Progenitor cell of endocrine pancreas (in vitro differentiated cells): ENCODE results near the gene C17orf113. TPM values are rescaled to one million over a fixed set of nuclear protein-coding genes. Genes with fewer than 3 reads are reported as not detected.
"Not testable (repeated sequence)": the region's sequence is repeated elsewhere in the genome, so short reads cannot be mapped to it uniquely, and the experiment has no call there.

Experiments used
- DNase-seq: peaks from one replicate; pipeline ENCODE4 v3.0.0; 2021; ENCODE audit warnings: low spot score; ENCODE audit not compliant: unreplicated experiment
- H3K27ac Mint-ChIP-seq: 2 replicates; pipeline ENCODE4 v1.8.0; 2021; ENCODE audit warnings: mild to moderate bottlenecking, moderate library complexity, mixed read lengths
- H3K27me3 Mint-ChIP-seq: 2 replicates; pipeline ENCODE4 v1.8.0; 2021; ENCODE audit warnings: mixed read lengths
- H3K36me3 Mint-ChIP-seq: 2 replicates; pipeline ENCODE4 v1.8.0; 2022; ENCODE audit warnings: mixed read lengths; ENCODE audit not compliant: insufficient read depth
- H3K4me1 Mint-ChIP-seq: 2 replicates; pipeline ENCODE4 v1.8.0; 2021; ENCODE audit warnings: low read depth, mixed read lengths
- H3K4me3 Mint-ChIP-seq: 2 replicates; pipeline ENCODE4 v1.8.0; 2021; ENCODE audit warnings: low read depth, mild to moderate bottlenecking, moderate library complexity, mixed read lengths
- H3K9me3 Mint-ChIP-seq: 2 replicates; pipeline ENCODE4 v1.8.0; 2021; ENCODE audit warnings: low read depth, mixed read lengths
- total RNA-seq: library from RNA; stranded (reverse); gene quantifications from 2 replicates; pipeline ENCODE4 v1.2.1, GENCODE V29; 2021
- TF ChIP-seq, protein P1 (sequence below): fragments of 200-600 bp; sonication (generic); IDR thresholded peaks from one replicate; pipeline ENCODE4 v1.5.0; 2021; ENCODE audit warnings: antibody characterized with exemption, mild to moderate bottlenecking; ENCODE audit not compliant: unreplicated experiment

The C17orf113 gene
- total RNA-seq, 1 donor from 2014 or later, result 3.2 TPM

DNA sequence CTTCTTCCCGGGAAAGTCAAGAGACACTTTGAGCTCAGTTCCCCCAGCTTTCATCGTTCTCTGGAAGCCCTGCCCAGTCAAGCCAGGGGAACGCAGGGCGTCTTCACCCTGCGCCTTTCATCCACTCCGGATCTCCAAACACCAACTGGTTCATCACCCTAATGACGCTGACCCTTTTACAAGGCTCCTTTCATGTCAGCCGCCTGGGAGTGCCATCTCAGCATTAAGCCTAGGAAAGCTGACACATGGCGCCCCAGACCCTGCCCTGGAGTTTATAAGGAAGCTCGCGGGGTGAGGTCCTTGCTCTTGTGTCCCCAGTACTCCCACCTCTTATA lies 32.6 kb downstream of the C17orf113 start:
- TF ChIP-seq, protein P1, sequence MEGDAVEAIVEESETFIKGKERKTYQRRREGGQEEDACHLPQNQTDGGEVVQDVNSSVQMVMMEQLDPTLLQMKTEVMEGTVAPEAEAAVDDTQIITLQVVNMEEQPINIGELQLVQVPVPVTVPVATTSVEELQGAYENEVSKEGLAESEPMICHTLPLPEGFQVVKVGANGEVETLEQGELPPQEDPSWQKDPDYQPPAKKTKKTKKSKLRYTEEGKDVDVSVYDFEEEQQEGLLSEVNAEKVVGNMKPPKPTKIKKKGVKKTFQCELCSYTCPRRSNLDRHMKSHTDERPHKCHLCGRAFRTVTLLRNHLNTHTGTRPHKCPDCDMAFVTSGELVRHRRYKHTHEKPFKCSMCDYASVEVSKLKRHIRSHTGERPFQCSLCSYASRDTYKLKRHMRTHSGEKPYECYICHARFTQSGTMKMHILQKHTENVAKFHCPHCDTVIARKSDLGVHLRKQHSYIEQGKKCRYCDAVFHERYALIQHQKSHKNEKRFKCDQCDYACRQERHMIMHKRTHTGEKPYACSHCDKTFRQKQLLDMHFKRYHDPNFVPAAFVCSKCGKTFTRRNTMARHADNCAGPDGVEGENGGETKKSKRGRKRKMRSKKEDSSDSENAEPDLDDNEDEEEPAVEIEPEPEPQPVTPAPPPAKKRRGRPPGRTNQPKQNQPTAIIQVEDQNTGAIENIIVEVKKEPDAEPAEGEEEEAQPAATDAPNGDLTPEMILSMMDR, result no peak
- no peaks in the 10 kb centered on the region for H3K27me3 Mint-ChIP-seq
- H3K9me3 Mint-ChIP-seq, result no peaks in the 10 kb centered on the region
- peak overlapping the region; percentile 88 for H3K4me3 Mint-ChIP-seq
- peaks cover 4% of the 10 kb centered on the region for H3K36me3 Mint-ChIP-seq
- H3K4me1 Mint-ChIP-seq, result peaks cover 22% of the 10 kb centered on the region
- no peak for DNase-seq
- peak overlapping the region; percentile 95 for H3K27ac Mint-ChIP-seq

DNA sequence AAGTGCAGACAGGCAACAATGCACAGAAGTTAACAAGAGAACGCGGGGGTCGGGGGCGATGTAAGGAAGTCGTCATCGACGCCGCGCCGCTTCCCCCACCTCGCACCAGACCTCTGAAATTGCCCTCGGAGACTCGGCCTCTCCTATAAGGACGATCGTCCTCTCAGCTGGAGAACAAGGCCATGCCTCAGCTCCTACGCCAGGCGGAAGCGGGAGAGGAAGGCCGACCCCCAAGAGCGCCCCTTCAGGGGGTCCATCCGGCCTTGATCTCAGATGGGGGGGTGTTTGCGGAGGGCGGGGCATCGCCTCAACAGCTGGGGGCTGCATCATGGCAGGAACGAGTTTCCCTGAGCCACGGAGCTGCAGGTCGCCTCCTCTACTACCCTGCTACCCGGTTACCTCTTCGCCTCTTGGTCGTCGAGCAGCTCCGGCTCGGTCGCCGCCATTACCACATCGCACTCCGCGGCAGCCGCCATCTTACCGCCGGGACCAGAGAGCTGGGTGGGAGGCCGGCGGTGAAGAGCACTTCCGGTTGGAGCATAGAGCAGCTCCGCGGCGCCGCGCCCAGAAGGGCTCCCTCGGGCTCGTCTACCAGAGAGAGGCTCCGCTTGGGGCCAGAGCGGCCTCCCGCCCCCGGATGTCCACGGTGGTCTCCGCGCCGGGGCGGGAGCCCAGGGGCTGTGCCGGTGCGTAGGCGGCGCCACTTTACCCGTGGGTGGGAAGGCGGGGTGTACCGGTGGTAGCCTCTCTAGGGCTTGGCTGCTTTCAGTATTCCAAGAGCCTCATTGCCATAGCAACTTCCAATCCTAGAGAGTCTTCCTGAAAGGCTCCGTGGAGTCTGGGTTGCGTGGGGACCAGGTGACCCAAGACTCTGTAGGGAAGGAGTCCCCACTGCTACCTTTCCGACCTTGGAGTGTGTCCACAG lies 33.2 kb downstream of the C17orf113 start, which contains the start of gene DNAJC7:
DNAJC7 (minus strand) TSS at position 499 of the 925 bp plus-strand sequence; CDS start at position 476, 23 bp downstream.
- Mint-ChIP-seq H3K4me1 (peaks cover 22% of the 10 kb centered on the region), H3K36me3 (peaks cover 4% of the 10 kb centered on the region), H3K4me3 (peak within 1 kb of the TSS; percentile 88), H3K27me3 (no peaks in the 10 kb centered on the region), H3K9me3 (no peaks in the 10 kb centered on the region), H3K27ac (peak within 1 kb of the TSS; percentile 99)
- TF ChIP-seq, protein P1, result no peak
- DNase-seq, result peak; percentile 77

DNA sequence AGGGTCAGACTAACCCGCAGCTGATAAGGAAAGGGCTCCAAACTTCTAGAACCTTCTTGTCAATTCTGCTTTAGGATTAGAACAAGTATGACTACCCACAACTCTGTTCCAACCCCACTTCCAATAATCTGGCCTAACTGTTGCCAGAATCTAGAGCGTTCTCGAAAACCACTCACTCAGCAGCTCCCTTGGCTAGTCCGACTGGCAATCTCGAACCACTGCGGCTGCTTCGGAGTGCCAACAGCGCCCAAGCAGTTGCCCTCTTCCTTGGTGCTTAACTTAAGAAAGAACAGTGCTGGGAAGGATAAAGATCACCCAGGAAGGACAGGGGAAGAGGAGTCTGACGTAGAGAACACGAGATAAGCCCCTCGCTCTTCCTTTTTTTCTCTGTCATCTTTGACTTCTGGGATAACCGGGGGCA lies 34.0 kb downstream of the C17orf113 start:
- Mint-ChIP-seq H3K36me3 (peaks cover 2% of the 10 kb centered on the region), H3K27ac (peak overlapping the region; percentile 99)
- no peak for DNase-seq

DNA sequence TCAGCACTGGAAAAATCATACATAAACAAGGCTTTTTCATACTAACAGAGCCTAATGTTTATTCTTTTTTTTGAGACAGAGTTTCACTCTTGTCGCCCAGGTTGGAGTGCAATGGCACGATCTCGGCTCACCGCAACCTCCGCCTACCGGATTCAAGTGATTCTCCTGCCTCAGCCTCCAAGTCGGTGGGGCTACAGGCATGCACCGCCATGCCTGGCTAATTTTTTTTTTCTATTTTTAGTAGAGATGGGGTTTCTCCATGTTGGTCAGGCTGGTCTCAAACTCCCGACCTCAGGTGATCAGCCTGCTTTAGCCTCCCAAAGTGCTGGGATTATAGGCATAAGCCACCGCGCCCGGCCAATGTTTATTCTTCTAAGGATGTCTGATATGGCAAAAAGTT lies 36.7 kb downstream of the C17orf113 start:
- H3K27me3 Mint-ChIP-seq, H3K36me3 Mint-ChIP-seq, H3K4me3 Mint-ChIP-seq, DNase-seq, H3K9me3 Mint-ChIP-seq, H3K27ac Mint-ChIP-seq: not testable (repeated sequence)
- peaks cover 11% of the 10 kb centered on the region for H3K4me1 Mint-ChIP-seq

More for the DNA sequence above, 34.0 kb downstream of the C17orf113 start:
- Mint-ChIP-seq H3K4me3 (peak overlapping the region; percentile 88), H3K27me3 (no peaks in the 10 kb centered on the region), H3K9me3 (no peaks in the 10 kb centered on the region), H3K4me1 (peaks cover 22% of the 10 kb centered on the region)
- TF ChIP-seq, protein P1, result no peak

DNA sequence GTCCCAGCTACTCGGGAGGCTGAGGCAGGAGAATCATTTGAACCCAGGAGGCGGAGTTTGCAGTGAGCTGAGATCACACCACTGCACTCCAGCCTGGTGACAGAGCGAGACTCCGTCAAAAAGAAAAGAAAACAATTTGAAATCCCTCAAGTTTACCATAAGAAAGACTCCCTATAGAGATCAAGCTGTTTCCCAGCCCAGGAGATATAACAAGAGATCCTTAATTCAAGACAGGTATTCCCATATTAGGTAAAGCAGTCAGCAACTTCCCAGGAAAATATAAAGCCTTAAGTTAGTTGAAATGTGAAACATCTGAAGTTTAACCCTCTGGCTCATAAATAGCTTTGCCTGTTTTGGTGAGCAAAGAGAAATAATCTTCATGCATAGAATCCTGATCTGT lies 38.0 kb downstream of the C17orf113 start:
- H3K4me1 Mint-ChIP-seq, H3K27me3 Mint-ChIP-seq, DNase-seq, H3K27ac Mint-ChIP-seq, H3K9me3 Mint-ChIP-seq, H3K4me3 Mint-ChIP-seq, H3K36me3 Mint-ChIP-seq: not testable (repeated sequence)

DNA sequence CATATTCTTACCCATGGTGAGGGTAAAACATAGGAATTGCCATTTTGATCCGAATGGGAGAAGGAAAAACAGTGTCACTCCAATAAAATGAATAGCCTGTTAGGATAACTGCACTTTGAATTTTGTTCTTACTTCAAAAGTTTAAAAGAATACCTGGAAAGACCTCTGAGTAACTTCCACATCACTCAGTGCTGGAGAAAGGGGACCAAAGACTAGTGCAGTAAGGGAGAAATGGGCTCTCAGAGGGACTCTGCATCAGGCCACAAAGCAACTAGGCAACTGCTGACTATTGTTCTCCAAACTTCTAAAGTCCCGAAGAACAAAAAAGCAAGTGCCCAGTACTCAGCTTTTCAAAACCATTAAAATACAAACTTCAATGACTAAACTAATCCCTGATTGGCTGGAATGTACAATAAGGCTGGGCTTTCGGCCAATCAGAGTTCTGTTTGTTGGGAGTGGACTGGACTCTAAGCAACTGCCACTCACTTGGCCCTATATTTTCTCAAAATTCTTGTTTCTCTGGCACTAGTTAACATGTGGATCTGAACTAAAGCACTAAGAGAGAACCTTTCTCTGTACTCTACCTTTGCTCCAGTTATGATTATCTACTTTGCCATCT lies 39.4 kb downstream of the C17orf113 start:
- TF ChIP-seq, protein P1, result no peak
- H3K27ac Mint-ChIP-seq, result no peak overlapping the region
- H3K4me3 Mint-ChIP-seq, result no peak overlapping the region
- no peaks in the 10 kb centered on the region for H3K9me3 Mint-ChIP-seq
- H3K27me3 Mint-ChIP-seq, result no peaks in the 10 kb centered on the region
- H3K4me1 Mint-ChIP-seq, result peaks cover 6% of the 10 kb centered on the region
- H3K36me3 Mint-ChIP-seq, result peaks cover 10% of the 10 kb centered on the region
- no peak for DNase-seq

DNA sequence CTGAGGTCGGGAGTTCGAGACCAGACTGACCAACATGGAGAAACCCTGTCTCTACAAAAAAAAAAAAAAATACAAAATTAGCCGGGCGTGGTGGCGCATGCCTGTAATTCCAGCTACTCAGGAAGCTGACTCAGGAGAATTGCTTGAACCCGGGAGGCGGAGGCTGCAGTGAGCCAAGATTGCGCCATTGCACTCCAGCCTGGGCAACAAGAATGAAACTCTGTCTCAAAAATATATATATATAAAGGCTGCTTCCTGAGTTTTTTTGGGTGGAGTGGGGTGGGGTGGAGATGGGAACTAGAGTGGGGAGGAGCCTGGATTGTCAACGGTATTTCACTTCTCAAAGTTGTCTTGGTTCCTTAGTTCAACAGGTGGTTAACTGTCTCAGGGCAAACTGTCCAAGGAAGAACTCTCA lies 40.1 kb downstream of the C17orf113 start:
- not testable (repeated sequence) for H3K4me1 Mint-ChIP-seq, DNase-seq, H3K27me3 Mint-ChIP-seq, H3K27ac Mint-ChIP-seq, H3K4me3 Mint-ChIP-seq, H3K9me3 Mint-ChIP-seq
- peaks cover 10% of the 10 kb centered on the region for H3K36me3 Mint-ChIP-seq
